ENCODE results near the gene NCKIPSD.

DNA sequence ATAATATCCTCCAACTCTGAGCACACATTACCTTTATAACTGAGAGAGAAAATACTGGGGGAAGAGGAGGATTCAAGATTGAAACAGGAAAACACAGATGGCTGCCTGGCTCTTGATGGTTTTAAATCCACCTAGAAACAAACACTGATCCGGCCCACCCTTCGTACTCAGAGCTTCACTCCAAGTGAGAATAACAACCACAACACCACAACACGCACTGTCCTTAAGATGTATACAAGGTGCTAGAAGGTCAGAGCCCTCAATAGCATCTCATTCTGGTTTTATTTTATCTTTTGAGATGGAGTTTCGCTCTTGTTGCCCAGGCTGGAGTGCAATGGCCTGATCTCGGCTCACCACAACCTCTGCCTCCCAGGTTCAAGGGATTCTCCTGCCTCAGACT, 21.4 kb upstream of the NCKIPSD start:
- TF ChIP-seq EZH2phosphoT487 (IDR thresholded peaks at IDR 0.05; ENCODE audit: low read depth, severe bottlenecking, unreplicated experiment) = no peak
- TF ChIP-seq, protein P1, sequence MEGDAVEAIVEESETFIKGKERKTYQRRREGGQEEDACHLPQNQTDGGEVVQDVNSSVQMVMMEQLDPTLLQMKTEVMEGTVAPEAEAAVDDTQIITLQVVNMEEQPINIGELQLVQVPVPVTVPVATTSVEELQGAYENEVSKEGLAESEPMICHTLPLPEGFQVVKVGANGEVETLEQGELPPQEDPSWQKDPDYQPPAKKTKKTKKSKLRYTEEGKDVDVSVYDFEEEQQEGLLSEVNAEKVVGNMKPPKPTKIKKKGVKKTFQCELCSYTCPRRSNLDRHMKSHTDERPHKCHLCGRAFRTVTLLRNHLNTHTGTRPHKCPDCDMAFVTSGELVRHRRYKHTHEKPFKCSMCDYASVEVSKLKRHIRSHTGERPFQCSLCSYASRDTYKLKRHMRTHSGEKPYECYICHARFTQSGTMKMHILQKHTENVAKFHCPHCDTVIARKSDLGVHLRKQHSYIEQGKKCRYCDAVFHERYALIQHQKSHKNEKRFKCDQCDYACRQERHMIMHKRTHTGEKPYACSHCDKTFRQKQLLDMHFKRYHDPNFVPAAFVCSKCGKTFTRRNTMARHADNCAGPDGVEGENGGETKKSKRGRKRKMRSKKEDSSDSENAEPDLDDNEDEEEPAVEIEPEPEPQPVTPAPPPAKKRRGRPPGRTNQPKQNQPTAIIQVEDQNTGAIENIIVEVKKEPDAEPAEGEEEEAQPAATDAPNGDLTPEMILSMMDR (IDR thresholded peaks at IDR 0.05; ENCODE audit: poor library complexity) = no peak

Measured in hepatocyte (in vitro differentiated cells).